GM21367 (cell line): ENCODE measurements around the gene KRT5.
"Not testable (repeated sequence)": the region's sequence is repeated elsewhere in the genome, so short reads cannot be mapped to it uniquely, and the experiment has no call there.

Experiments
- ATAC-seq: cut with Tn5 transposase; IDR thresholded peaks from one replicate; pipeline ENCODE4 v1.9.1; 2021; ENCODE audit not compliant: unreplicated experiment

The KRT5 gene

DNA sequence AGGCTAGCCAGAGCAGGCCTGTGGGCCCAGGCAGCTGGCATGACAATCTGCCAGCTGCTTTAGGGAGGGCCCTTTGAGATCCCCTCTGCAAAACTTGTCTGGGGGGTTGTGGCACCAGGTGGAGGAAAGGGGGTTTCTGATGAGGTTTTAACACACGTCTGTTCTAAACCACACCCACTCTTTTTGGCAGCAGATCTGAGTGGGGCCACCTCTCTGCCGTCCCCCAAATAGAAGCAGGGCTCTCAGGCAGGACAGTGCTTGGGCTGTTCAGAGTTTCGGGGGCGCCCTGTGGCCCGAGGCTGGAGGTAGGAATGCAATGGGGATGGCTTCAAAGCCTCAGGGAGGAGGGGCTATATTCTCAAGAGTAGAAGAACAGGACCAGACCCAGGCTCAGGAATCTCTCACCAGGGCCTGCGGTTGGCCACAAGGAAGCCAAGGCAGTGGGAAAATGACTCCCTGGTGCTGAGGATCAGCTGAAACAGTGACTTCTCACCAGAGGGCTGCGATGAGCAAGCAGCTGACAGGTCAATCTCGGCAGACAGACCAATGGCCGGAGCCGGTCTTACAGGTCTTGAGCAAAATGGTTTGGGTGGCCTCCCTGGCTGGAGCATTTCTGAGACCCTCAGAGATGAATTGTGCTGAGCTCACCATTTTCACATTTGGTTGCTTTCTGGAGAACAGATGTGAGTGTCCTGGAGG lies 1.5 kb upstream of the KRT5 start:
- ATAC-seq: no peak

DNA sequence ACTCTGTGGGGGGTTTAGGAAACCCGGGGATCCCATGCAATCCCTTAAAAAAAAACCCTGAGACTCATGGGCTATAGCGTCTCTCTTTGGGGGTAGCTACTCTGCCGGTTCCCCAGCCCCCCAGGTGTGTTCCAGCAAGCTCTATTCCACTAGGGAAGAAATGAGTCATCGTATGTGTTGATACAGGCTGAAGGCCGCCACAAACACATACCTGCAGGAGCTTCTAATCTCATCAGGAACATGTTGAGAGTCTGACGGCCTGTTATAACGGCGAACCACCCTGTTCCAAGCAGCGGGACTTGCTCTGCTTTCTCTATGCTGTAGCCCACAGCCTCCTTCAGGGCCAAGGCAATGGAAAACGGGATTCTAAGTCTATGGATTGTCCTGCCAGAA lies 977 bp upstream of the KRT5 start:
- no peak for ATAC-seq

DNA sequence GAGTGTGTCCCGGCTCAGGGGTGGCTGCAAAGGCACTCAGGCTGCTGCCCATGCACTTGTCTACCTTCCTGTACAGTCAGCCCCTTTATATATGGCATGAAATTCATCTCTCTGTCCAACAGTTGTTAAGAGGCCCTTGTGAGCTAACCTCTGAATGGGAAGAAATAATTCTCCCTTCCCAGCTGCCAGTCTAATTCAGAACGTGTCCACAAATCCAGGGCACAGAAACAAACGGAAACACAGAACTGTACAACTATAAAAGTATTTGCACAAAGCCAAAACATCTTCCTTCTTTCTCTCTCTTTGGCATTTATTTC lies 849 bp downstream of the KRT5 start:
- no peak for ATAC-seq

- ATAC-seq: no peak
Measured at GRCh38 chr12:52518574-52519386, 1.4 kb downstream of the KRT5 start.

GRCh38 chr12:52517888-52518287 lies 2.3 kb downstream of the KRT5 start:
- ATAC-seq: no peak

- ATAC-seq: no peak
Measured at GRCh38 chr12:52517005-52517835, 3.0 kb downstream of the KRT5 start.

- ATAC-seq: no peak
Measured at GRCh38 chr12:52515927-52516831, 4.0 kb downstream of the KRT5 start.

GRCh38 chr12:52515319-52515646 lies 4.9 kb downstream of the KRT5 start:
- no peak for ATAC-seq

DNA sequence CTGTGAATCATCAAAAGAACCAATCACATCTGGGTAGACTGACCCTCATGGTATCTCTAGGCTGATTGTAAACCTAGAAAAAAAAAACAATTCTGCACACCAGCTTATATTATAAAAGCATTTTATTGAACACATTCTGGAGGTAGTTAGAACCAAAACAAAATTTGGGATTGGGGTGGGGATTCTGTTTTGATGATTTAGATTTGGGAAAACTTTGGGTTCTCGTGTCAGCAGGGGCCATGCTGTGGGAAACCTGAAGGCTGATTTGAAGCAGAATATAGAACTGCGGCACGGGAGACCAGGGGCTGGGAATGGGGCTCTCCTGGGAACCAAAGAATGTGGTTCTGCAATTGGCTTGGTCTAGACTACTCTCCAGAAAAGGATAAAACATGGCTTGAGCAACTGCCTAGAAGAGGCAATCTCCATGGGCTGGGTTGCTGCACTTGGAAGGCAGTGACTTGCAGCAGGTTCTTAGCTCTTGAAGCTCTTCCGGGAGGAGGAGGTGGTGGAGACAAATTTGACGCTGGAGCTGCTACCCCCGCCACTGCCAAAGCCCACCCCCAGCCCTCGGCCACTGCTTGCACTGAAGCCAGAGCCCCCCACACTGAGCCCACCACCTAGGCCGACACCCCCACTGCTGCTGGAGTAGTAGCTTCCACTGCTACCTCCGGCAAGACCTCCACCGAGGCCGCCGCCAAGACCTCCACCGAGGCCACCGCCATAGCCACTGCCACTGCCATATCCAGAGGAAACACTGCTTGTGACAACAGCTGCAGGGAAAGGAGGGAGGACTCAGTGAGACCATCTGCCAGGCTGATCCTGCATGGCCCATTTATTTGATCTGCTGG lies 5.5 kb downstream of the KRT5 start:
- no peak for ATAC-seq

- ATAC-seq: no peak
Measured at GRCh38 chr12:52513736-52514135, 6.5 kb downstream of the KRT5 start.

DNA sequence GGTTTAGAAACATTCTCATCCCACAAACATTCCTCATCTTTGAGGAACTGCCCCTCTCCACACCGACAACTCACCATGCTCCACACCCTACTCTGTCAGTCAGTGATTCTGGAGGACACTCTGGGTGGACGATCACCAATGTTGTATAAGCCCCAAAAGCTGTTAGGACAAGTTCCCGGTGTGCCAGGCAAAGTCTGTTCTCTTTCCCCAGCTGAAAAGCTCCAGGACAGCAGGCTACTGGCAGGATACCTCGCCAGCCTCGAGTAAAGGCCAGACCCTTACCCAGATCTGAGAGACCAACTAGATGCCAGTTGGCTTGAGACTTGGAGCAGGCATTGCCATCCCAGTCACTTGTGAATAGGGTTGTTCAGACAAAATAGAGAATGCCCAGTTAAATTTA lies 12.0 kb downstream of the KRT5 start:
- no peak for ATAC-seq

GRCh38 chr12:52506858-52507715 lies 13.1 kb downstream of the KRT5 start:
- ATAC-seq: no peak

DNA sequence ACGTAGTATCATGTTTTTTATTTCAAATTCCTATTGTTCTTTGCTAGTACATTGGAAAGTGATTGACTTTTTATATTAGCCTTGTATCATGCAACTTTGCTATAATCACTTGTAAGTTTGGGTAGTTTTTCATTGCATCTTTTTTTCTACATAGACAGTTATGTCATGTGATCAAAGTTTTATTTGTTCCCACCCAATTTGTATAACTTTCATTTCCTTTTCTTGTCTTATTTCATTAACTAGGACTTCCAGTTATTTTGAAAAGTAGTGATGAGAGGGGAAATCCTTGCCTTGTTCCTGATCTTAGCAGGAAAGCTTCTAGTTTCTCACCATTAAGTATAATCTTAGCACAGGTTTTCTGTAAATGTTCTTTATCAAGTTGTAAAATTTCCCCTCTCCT lies 17.3 kb downstream of the KRT5 start:
- no peak for ATAC-seq

DNA sequence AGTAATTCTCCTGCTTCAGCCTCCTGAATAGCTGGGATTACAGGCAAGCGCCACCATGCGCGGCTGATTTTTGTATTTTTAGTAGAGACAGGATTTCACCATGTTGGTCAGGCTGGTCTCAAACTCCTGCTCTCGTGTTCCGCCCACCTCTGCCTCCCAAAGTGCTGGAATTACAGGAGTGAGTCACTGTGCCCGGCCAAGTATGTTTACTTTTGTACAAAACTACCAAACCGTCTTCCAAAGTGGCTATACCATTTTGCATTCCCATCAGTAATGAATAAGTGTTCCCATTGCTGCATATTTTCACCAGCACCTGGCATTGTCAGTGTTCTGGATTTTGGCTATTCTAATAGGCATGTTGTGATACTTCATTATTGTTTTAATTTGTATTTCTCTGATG lies 18.7 kb downstream of the KRT5 start:
- ATAC-seq: no peak

DNA sequence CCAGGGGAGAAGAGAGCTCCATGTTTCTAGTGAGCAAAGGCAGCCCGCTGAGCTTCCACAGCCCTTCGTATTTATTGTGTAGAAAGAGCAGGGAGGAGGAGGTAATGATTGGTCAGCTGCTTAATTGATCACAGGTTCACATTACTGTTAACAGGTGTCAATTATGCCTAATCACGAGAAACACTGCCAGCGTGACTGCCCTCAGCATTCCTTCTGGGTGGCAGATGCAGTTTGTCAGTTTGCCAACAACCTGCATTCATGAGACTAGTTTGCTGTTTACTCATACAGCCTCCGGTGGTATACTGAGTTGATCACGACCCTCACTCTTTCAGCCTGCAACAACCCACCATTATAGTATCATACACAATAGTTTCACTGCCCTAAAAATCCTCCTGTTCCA lies 19.6 kb downstream of the KRT5 start:
- not testable (repeated sequence) for ATAC-seq

- no peak for ATAC-seq
Measured at GRCh38 chr12:52499806-52500560, 20.2 kb downstream of the KRT5 start.

DNA sequence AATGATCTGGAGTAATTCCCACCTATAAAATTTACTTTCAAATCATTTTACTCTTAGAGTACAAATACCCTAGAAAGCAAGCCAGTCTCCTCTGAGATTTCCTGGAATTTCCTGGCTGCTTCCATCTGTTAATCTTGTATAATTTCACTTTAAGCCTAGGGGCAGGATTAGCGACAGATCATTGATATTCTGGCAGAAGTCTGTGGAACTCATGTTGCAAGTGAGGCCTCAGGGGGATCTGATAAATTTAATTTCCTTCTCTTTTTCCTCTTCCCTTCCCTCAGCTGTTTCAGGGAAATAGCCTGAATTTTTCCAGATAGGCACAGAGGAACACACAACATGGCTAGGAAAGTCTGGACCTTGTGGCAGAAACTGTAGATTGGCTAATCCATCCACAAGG lies 21.2 kb downstream of the KRT5 start:
- no peak for ATAC-seq

GRCh38 chr12:52497975-52498374 lies 22.2 kb downstream of the KRT5 start:
- no peak for ATAC-seq
